Upper lobe of left lung (tissue), 4 donors: ENCODE data around the gene OSBPL8.

Source experiments
- CTCF ChIP-seq, 6 experiments: fragments of 450-650 bp in 4 of 6; fragments of 200-600 bp in 2 of 6; sonication (generic) in 2 of 6; IDR thresholded peaks; one replicate each; pipeline ENCODE4 v1.5.1; 2016 to 2019; ENCODE audit warnings: antibody characterized with exemption in 6 of 6
- EP300 ChIP-seq, 4 donors: sonication (generic); formaldehyde crosslinking; IDR thresholded peaks; one replicate each; pipeline ENCODE4 v1.5.1; 2017; ENCODE audit warnings: antibody characterized with exemption in 4 of 4, control low read depth in 2 of 4

DNA sequence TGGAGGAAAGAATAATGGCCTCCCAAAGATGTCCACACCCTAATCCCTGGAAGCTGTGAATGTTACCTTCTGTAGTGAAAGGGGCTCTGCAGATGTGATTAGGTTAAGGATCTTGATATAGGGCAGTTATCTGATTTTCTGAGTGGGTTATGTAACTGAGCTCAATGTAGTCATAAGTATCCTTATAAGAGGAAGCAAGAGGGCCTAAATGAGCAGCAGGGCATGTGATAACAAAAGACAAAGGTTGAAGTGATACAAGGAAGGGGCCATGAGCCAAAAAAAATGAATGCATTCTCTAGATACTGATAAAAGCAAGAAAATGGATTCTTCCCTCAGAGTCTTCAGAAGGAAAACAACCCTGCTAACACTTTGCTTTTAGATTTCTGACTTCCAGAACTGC lies 78.8 kb downstream of the OSBPL8 start:
- TF ChIP-seq CTCF (IDR thresholded peaks at IDR 0.05) = no peak
- TF ChIP-seq EP300 (IDR thresholded peaks at IDR 0.05) = no peak
